AG04450 (cell line): Measurements from ENCODE around the gene CARMIL1. TPM values are rescaled to one million over a fixed set of nuclear protein-coding genes. Genes with fewer than 3 reads are reported as not detected.

Source experiments
- polyA plus RNA-seq: library from polyadenylated mRNA; depleted of rRNA; stranded (reverse); fragments of >200 nt; gene quantifications from 2 replicates; pipeline ENCODE4 v1.2.3, GENCODE V29; 2011
- small RNA-seq: library from RNA; depleted of rRNA; stranded (forward); fragments of <200 nt; gene quantifications from one replicate; pipeline ENCODE3, GENCODE V24; 2012; ENCODE audit warnings: low read depth; ENCODE audit not compliant: insufficient read length

Gene CARMIL1
- polyA plus RNA-seq, 1 experiment = 0.55 TPM

Small RNAs within 50 kb of the gene (small RNA-seq; reads per million reads assigned to genes)
- not detected for gene RF00019
- not detected for gene RNU6-987P
